Spinal cord (tissue), 10 donors: ENCODE results near the gene LTA. TPM values are rescaled to one million over a fixed set of nuclear protein-coding genes. Genes with fewer than 3 reads are reported as not detected.

ENCODE experiments used
- DNase-seq, 6 donors: peaks; one replicate each; pipeline versions ENCODE4 v3.0.0 to v3.0.0-alpha.2; 2013 to 2015; ENCODE audit warnings: low spot score in 6 of 6, low read depth in 4 of 6
- H3K27ac ChIP-seq: one replicate; pipeline ENCODE4 v1.5.1; 2013; ENCODE audit warnings: low read depth, low read length, control low read depth
- H3K27me3 ChIP-seq: one replicate; pipeline ENCODE4 v1.6.1; 2013; ENCODE audit warnings: low read length; ENCODE audit not compliant: control insufficient read depth, insufficient read depth
- H3K36me3 ChIP-seq: one replicate; pipeline ENCODE4 v1.6.1; 2013; ENCODE audit warnings: low read length; ENCODE audit not compliant: control insufficient read depth, insufficient read depth
- H3K4me1 ChIP-seq: one replicate; pipeline ENCODE4 v1.6.1; 2013; ENCODE audit warnings: low read length; ENCODE audit not compliant: control insufficient read depth, insufficient read depth
- H3K4me3 ChIP-seq: one replicate; pipeline ENCODE4 v1.5.1; 2013; ENCODE audit warnings: low read depth, low read length, control low read depth
- H3K9me3 ChIP-seq: one replicate; pipeline ENCODE4 v1.6.1; 2013; ENCODE audit warnings: low read length; ENCODE audit not compliant: control insufficient read depth, insufficient read depth
- WGBS: methylation state at CpG from one replicate; pipeline ENCODE4 v1.1.5; 2013; ENCODE audit warnings: missing lambda C conversion rate; ENCODE audit not compliant: insufficient coverage; 5-methylcytosine and 5-hydroxymethylcytosine counted together
- polyA plus RNA-seq, 2 donors: library from polyadenylated mRNA; unstranded; fragments of 120-200 nt; gene quantifications; one replicate each; pipeline ENCODE4 v1.2.1, GENCODE V29; 2013; ENCODE audit not compliant: insufficient read length in 2 of 2
- total RNA-seq, 2 donors: library from RNA; depleted of rRNA in 1 of 2; stranded (reverse); fragments of 120-200 nt in 1 of 2; fragments of >200 nt in 1 of 2; gene quantifications; one replicate each; pipeline versions ENCODE4 v1.2.3 to v1.2.4, GENCODE V29; 2013 to 2014
- donor health status: healthy.

Gene LTA
- total and polyA plus RNA-seq, 4 donors, result 0.11 to 0.27 (median 0.22) TPM; not detected in 1

DNA sequence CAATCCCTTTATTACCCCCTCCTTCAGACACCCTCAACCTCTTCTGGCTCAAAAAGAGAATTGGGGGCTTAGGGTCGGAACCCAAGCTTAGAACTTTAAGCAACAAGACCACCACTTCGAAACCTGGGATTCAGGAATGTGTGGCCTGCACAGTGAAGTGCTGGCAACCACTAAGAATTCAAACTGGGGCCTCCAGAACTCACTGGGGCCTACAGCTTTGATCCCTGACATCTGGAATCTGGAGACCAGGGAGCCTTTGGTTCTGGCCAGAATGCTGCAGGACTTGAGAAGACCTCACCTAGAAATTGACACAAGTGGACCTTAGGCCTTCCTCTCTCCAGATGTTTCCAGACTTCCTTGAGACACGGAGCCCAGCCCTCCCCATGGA lies 5.5 kb downstream of the LTA start:
- 92% methylated on average over 2 of the region's 3 CpGs for WGBS
- H3K36me3 ChIP-seq, result no peaks in the 10 kb centered on the region
- no peak overlapping the region for H3K27ac ChIP-seq
- peaks cover 2% of the 10 kb centered on the region for H3K27me3 ChIP-seq
- no peaks in the 10 kb centered on the region for H3K9me3 ChIP-seq
- peaks cover 22% of the 10 kb centered on the region for H3K4me1 ChIP-seq
- H3K4me3 ChIP-seq, result no peak overlapping the region
- DNase-seq, result no peak

DNA sequence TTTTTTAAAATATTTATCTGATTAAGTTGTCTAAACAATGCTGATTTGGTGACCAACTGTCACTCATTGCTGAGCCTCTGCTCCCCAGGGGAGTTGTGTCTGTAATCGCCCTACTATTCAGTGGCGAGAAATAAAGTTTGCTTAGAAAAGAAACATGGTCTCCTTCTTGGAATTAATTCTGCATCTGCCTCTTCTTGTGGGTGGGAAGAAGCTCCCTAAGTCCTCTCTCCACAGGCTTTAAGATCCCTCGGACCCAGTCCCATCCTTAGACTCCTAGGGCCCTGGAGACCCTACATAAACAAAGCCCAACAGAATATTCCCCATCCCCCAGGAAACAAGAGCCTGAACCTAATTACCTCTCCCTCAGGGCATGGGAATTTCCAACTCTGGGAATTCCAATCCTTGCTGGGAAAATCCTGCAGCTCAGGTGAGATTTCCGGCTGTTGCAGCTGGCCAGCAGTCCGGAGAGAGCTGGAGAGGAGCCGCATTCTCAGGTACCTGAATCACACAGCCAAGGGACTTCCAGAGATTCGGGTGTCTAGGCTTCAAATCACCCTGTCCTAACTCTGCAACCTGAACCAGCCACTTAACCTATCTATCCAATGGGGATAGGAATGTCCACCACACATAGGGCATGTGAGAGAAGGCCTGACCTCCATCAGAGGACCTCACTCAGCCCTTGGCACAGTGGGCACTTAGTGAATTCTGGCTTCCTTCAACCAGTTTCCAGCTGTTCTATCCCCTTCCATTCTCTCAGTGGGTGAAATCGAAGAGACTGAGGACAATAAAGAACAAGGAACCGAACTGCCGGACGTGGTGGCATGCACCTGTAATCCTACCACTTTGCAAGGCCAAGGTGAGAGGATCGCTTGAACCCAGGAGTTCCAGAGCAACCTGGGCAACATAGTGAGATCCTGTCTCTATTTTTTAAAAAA lies 6.4 kb downstream of the LTA start:
- DNase-seq, result no peak
- H3K27ac ChIP-seq, result no peak overlapping the region
- H3K27me3 ChIP-seq, result peaks cover 2% of the 10 kb centered on the region
- WGBS, result 81% methylated on average over 9 of the region's 12 CpGs
- H3K36me3 ChIP-seq, result no peaks in the 10 kb centered on the region
- no peak overlapping the region for H3K4me3 ChIP-seq
- peaks cover 22% of the 10 kb centered on the region for H3K4me1 ChIP-seq
- no peaks in the 10 kb centered on the region for H3K9me3 ChIP-seq

DNA sequence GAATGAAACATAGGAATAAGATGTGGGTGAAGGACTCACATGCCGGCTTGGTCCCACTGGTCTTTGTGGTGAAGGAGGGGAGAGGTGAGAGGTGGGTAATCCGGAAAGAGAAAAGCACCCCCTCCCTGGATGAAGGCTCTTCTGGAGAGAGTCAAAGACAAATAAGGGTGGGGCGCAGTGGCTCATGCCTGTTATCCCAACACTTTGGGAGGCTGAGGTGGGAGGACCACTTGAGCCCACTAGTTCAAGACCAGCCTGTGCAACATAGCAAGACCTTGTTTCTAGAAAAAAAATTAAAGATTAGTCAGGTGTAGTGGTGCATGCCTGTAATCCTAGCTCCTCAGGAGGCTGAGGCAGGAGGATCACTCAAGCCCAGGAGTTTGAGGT lies 7.0 kb downstream of the LTA start:
- Histone ChIP-seq H3K4me1 (peaks cover 22% of the 10 kb centered on the region), H3K9me3 (no peaks in the 10 kb centered on the region), H3K27ac (no peak overlapping the region), H3K4me3 (no peak overlapping the region), H3K27me3 (peaks cover 2% of the 10 kb centered on the region), H3K36me3 (no peaks in the 10 kb centered on the region)
- WGBS, result 90% methylated on average over 2 of the region's 3 CpGs
- no peak for DNase-seq

DNA sequence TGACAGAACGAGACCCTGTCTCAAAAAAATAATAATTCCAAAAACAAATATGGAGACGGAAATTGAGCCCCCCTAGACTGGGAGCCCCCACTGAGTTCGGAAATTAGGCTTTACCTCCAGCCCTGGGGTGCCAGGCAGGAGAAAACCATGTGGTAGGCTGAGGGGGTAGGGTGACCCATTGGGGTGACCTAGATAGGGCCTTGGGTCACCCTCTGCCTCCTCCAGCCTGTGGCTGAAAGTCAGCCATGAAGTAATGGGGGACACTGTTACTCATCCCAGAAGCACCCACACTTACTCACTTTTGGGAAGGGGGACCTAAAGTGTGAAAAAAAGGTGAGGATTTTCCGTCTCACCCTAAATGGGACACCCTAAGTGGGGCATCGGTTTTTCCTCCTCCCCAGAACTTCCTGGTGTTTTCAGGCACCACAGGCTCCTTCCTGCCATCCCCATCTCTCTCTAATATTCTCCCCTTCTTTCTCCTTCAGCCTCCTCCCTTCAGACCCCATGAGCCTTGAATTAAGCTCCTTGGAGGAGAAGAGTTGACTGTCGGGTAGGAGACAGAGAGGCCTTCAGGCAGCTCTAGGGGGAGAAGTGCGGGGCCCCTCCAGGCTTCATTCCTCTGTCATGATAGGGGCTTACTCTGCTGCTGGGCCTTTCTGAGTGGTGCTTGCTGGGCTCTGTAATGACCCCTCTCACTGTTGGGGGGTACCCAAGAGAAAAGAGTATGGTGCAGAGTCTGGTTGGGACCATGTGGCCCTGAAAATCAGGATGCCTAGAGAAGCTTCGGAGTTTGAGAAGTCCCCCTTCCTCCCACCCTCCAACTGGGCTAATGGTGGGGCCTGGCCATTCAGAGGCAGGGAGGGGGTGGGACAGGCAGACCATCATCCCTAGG lies 7.7 kb downstream of the LTA start:
- H3K36me3 ChIP-seq, result no peaks in the 10 kb centered on the region
- H3K9me3 ChIP-seq, result no peaks in the 10 kb centered on the region
- peaks cover 2% of the 10 kb centered on the region for H3K27me3 ChIP-seq
- H3K27ac ChIP-seq, result no peak overlapping the region
- no peak for DNase-seq
- peaks cover 22% of the 10 kb centered on the region for H3K4me1 ChIP-seq
- 86% methylated on average over 2 of the region's 8 CpGs for WGBS
- H3K4me3 ChIP-seq, result no peak overlapping the region

DNA sequence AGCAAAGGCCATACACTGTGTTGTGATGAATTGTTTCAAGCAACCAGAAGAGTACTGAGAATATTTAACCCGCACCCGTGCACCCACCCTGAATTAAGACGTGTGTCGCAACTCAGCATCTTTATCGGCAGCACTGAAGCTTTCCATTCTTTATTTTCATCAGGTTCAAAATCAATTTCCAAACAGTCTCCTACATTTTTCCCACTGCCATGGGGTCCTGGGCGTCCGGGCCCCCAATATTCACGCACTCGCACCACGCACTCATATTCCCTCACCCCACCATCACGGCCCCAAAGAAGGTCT lies 8.3 kb downstream of the LTA start:
- 38% methylated on average over 11 of the region's 11 CpGs for WGBS
- Histone ChIP-seq H3K36me3 (no peaks in the 10 kb centered on the region), H3K27me3 (peaks cover 2% of the 10 kb centered on the region), H3K4me3 (peak overlapping the region; percentile 88), H3K4me1 (peaks cover 22% of the 10 kb centered on the region), H3K9me3 (no peaks in the 10 kb centered on the region), H3K27ac (peak overlapping the region; percentile 85)
- no peak for DNase-seq

DNA sequence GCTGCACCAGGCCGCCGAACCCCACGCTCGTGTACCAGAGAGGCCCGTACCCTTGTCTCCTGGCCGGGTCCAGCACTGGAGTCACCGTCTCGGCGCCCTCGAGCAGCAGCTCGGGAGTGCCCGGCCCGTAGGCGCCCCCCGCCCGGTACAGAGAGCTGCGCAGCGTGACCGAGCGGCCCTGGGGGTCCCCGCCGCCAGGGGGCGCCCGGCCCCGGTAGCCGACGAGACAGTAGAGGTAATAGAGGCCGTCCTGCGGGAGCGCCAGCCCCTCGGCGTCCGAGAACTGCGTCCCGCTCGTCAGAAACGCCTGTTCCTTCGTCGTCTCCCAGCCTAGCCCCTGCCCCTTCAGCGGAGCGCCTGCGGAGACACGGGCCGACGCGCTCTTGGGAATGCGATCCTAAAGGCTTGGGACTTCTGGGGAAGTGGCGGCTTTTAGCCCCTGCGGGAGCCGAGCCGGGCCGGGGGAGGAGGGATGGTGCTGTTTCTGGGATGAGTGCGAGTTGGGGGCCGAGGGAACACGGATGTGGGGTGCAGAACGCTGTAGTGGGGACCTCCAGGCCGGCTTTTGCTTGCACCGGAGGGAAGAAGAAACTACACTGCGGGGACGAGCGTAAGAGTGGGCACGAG lies 8.8 kb downstream of the LTA start:
- DNase-seq, result peak; percentile 38 to 94 (median 64)
- under 1% methylated on average over 59 of the region's 62 CpGs for WGBS
- H3K27ac ChIP-seq, result peak overlapping the region; percentile 85

DNA sequence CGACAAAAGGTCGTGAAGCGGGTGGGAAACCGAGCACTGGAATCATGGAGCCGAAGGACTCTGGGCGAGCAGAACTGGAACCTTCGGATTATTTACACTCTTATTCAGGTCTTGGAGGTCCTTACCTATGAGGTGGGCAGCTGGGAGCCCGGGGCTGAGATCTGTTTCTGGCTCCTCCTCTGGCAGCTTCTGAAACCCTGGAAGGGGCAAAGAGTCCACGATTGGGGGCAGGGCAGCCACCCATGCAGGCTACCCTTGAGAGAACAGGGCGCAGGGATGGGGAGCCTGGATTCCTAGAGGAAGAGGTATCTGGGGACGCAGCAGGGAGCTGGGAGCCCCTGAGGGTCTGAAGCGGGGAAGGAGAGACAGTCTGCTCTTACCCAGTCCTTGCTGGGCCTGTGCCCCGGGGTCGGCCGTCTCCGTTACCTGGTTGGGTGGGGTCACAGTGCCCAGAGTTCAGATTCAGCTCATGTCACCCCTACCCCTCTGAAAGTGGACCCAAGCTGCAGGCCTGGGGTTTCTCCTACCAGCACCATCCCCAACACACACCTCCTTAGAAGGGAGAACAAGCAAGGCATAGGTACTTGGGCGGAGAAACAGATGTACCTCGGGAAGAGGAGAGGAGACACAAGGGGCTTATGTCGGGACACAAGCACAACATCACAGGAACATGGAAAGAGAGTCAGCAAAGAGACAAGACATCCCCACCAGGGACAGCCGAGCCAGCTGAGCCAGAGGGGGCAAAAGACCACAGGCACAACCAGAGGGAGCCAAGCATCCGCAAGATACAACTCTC lies 9.5 kb downstream of the LTA start:
- peak overlapping the region; percentile 85 for H3K27ac ChIP-seq
- H3K4me1 ChIP-seq, result peaks cover 23% of the 10 kb centered on the region
- 23% methylated on average over 12 of the region's 21 CpGs for WGBS
- H3K9me3 ChIP-seq, result no peaks in the 10 kb centered on the region
- no peak for DNase-seq
- peak overlapping the region; percentile 88 for H3K4me3 ChIP-seq
- peaks cover 2% of the 10 kb centered on the region for H3K27me3 ChIP-seq
- no peaks in the 10 kb centered on the region for H3K36me3 ChIP-seq

More for the DNA sequence above, 8.8 kb downstream of the LTA start:
- Histone ChIP-seq H3K4me1 (peaks cover 22% of the 10 kb centered on the region), H3K4me3 (peak overlapping the region; percentile 88), H3K9me3 (no peaks in the 10 kb centered on the region), H3K27me3 (peaks cover 2% of the 10 kb centered on the region), H3K36me3 (no peaks in the 10 kb centered on the region)

DNA sequence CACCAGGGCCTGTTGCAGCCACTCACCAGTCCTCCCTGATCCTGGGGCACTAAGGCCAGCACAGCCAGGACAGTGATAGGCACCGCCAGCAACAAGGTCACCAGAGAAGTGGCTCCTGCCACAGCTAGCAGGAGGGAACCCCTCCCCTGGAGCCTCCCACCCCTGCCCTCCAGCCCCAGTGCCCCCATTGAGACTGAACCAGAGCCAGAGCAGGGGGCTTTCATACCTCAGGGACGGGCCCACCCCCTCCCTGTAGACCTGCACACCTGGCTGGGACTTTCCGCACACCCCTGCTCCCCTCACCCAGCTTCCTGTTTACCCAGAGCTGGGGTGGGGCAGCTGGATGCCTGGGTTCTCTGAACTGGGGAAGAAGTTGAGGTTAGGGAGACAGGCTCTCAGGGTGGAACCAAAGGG lies 10.1 kb downstream of the LTA start, which contains the start of gene LTB:
Gene LTB, minus strand, starts transcription at position 195 of the 414 bp plus-strand sequence. Its CDS starts 7 bp downstream, at position 188.
- no peaks in the 10 kb centered on the region for H3K9me3 ChIP-seq
- peak within 1 kb of the TSS; percentile 88 for H3K4me3 ChIP-seq
- H3K27ac ChIP-seq, result peak within 1 kb of the TSS; percentile 85
- H3K4me1 ChIP-seq, result peaks cover 29% of the 10 kb centered on the region
- peaks cover 2% of the 10 kb centered on the region for H3K27me3 ChIP-seq
- WGBS, result 88% methylated on average over 2 of the region's 3 CpGs
- no peaks in the 10 kb centered on the region for H3K36me3 ChIP-seq
- no peak for DNase-seq

DNA sequence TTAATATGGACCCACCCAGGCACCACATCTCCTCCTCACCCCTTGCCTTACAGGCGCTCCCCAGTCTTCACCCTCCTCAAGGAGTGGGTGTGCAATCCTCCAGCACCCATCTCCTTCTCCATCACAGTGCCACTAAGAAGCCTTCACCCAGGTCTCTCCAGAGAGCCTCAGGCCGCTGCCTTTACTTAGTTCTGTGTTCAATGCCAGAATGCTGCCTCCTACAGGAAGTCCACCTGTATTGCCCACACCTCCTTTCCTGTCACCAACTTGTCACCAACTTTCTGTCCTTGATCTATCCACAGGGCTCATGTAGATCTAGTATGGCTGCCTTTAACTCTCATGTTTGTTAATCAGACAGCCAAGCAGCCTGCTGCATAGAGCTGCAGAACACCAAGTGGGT lies 13.4 kb downstream of the LTA start:
- 55% methylated on average over 2 of the region's 2 CpGs for WGBS
- H3K36me3 ChIP-seq, result no peaks in the 10 kb centered on the region
- H3K4me3 ChIP-seq, result no peak overlapping the region
- no peaks in the 10 kb centered on the region for H3K9me3 ChIP-seq
- H3K27me3 ChIP-seq, result peaks cover 2% of the 10 kb centered on the region
- no peak overlapping the region for H3K27ac ChIP-seq
- DNase-seq, result no peak
- peaks cover 40% of the 10 kb centered on the region for H3K4me1 ChIP-seq
